HuH-7.5 (cell line): ENCODE measurements around the gene MYOC.
"Not testable (repeated sequence)": the region's sequence is repeated elsewhere in the genome, so short reads cannot be mapped to it uniquely, and the experiment has no call there.

Source experiments
- DNase-seq: peaks from one replicate; pipeline ENCODE4 v3.0.0; 2011; ENCODE audit warnings: low spot score

Gene MYOC

GRCh38 chr1:171653796-171654195 is 1.3 kb upstream of the MYOC start:
- no peak for DNase-seq

GRCh38 chr1:171646249-171646560 is 6.3 kb downstream of the MYOC start:
- DNase-seq, result no peak

- DNase-seq, result no peak
Observed at GRCh38 chr1:171645553-171646248, 6.8 kb downstream of the MYOC start.

- peak; percentile 51 for DNase-seq
Observed at GRCh38 chr1:171644805-171645483, 7.5 kb downstream of the MYOC start.

- no peak for DNase-seq
Observed at GRCh38 chr1:171643156-171643555, 9.3 kb downstream of the MYOC start.

GRCh38 chr1:171642197-171642596 is 10.3 kb downstream of the MYOC start:
- no peak for DNase-seq

- no peak for DNase-seq
Observed at GRCh38 chr1:171641076-171641864, 11.2 kb downstream of the MYOC start.

- DNase-seq, result no peak
Observed at GRCh38 chr1:171640225-171640624, 12.3 kb downstream of the MYOC start.

- no peak for DNase-seq
Observed at GRCh38 chr1:171637928-171638576, 14.4 kb downstream of the MYOC start.

- no peak for DNase-seq
Observed at GRCh38 chr1:171636141-171636540, 16.3 kb downstream of the MYOC start.

GRCh38 chr1:171635661-171636060 is 16.8 kb downstream of the MYOC start:
- no peak for DNase-seq

- no peak for DNase-seq
Observed at GRCh38 chr1:171628225-171628624, 24.3 kb downstream of the MYOC start.

- no peak for DNase-seq
Observed at GRCh38 chr1:171627020-171627419, 25.5 kb downstream of the MYOC start.

GRCh38 chr1:171625225-171625624 is 27.3 kb downstream of the MYOC start:
- no peak for DNase-seq

- no peak for DNase-seq
Observed at GRCh38 chr1:171623651-171624331, 28.7 kb downstream of the MYOC start.

GRCh38 chr1:171622152-171622462 is 30.4 kb downstream of the MYOC start, which contains the start of gene MYOCOS:
Gene MYOCOS, plus strand, starts transcription at chr1:171622243. Its CDS starts 1,641 bp downstream, at chr1:171623884.
- DNase-seq, result no peak

GRCh38 chr1:171616586-171616985 is 35.9 kb downstream of the MYOC start:
- DNase-seq, result no peak

- DNase-seq, result not testable (repeated sequence)
Observed at GRCh38 chr1:171615122-171615906, 37.2 kb downstream of the MYOC start.

GRCh38 chr1:171613282-171613681 is 39.2 kb downstream of the MYOC start:
- DNase-seq, result no peak

- DNase-seq, result no peak
Observed at GRCh38 chr1:171611306-171611705, 41.2 kb downstream of the MYOC start.

GRCh38 chr1:171610385-171610784 is 42.1 kb downstream of the MYOC start:
- no peak for DNase-seq
